Activated naive CD4-positive, alpha-beta T cell (primary cell): ENCODE measurements around the gene MCM9.

Experiments used
- DNase-seq, 4 experiments: peaks; one replicate each; lab custom pipeline; 2025; lab: John Stamatoyannopoulos, UW

Gene MCM9

DNA sequence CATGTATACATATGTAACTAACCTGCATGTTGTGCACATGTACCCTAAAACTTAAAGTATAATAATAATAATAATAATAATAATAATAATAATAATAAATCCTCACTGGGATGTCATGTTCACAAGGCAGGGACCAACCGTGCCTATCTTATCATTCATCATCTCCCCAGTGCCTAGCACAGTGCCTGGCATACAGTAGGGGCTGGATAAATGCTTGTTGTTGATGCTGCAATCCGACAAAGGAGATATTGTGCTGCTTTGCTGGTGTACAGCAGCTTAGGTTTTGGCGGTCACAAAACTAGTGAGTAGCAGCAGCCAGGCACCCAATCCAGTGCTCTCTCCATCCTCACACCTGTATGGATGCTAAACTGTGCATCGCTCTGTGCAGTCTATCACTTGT, 135.1 kb downstream of the MCM9 start:
- DNase-seq: no peak

DNA sequence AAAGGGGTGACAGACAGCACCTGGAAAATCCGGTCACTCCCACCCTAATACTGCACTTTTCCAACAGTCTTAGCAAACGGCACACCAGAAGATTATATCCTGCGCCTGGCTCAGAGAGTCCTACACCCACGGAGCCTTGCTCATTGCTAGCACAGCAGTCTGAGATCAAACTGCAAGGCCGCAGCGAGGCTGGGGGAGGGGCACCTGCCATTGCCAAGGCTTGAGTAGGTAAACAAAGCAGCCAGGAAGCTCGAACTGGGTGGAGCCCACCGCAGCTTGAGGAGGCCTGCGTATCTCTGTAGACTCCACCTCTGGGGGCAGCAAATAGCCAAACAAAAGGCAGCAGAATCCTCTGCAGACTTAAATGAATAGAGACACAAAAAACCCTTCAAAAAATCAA, 138.4 kb downstream of the MCM9 start:
- peak in 2 of 4 experiments; percentile 70 to 74 for DNase-seq

- no peak for DNase-seq
These were observed 143.5 kb downstream of the MCM9 start for GRCh38 chr6:118791499-118791898.

- DNase-seq: no peak
These were observed 145.0 kb downstream of the MCM9 start for GRCh38 chr6:118789954-118790353.

DNA sequence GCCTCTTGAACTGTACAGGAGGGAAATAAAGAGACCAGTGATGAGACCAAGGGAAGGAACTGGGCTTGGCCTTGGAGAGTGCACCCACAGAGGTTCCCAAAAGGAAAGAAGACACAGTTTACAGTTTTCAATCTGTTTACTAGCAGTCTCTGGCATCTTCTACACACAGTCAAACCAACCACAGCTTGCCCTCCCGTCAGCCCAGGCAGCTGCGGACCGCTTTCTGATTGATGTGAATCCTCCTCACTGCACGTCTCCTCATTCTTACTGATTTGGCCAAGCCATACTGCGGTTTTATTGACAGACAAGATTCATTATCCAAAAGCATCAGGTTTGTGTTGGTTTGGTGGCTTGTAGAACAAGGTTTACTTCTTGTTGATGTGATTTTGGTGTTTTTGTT, 145.5 kb downstream of the MCM9 start:
- DNase-seq: no peak

GRCh38 chr6:118788702-118789101, 146.3 kb downstream of the MCM9 start:
- no peak for DNase-seq

GRCh38 chr6:118787724-118788423, 147.1 kb downstream of the MCM9 start:
- no peak for DNase-seq

- no peak for DNase-seq
These were observed 148.1 kb downstream of the MCM9 start for GRCh38 chr6:118786596-118787453.

- no peak for DNase-seq
These were observed 149.4 kb downstream of the MCM9 start for GRCh38 chr6:118785601-118786000.

DNA sequence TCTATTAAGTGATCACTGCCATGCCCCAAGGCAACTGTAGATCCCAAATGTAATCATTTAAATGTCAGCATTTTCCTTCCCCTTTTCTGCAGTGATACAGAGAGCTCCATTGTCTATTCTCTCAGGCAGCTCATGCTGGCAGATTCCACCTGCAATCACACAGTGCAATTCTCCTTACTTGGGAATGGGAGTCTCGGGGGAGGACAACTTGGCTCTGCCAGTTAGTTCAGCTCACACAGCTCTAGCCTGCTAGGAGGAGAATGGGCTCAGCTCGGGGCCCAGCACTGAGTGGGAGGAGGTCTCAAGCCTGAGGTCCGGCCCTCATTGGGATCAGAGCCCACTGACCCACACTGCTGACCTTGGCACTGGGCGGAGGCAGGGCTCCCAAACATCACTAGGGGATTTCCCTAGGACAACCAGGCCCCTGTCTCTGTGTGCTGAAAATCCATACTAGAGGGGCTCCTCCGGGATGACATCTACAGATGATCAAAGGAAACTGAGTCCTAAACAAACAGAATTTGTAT, 150.3 kb downstream of the MCM9 start:
- DNase-seq: no peak

DNA sequence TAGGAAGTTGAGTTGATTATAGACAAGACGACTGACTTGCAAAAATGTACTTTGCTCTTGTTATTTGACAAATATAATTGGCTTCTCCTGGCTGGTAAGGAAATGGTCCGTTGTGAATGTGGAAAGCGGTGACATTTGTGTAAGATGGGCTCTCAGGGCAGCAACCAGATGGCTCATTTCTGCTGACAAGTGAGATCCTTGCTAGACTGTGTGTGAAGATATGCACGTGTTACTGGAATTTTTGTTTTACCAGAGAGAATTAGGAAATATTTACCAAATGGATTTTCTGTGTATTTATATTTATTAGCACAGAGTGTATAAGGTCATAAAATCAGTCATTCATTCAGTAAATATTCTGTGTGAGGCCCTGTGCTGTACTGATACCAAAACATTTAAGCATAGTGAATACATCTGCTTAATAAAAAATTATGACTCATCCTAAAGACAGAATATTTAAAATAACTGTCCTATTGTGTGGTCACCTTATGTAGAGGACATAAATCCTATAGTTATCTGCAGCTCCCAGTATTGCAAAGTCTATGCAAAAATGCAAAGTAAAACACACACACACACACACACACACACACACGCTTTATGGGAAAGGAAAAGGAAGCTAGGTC, 150.9 kb downstream of the MCM9 start:
- no peak for DNase-seq

DNA sequence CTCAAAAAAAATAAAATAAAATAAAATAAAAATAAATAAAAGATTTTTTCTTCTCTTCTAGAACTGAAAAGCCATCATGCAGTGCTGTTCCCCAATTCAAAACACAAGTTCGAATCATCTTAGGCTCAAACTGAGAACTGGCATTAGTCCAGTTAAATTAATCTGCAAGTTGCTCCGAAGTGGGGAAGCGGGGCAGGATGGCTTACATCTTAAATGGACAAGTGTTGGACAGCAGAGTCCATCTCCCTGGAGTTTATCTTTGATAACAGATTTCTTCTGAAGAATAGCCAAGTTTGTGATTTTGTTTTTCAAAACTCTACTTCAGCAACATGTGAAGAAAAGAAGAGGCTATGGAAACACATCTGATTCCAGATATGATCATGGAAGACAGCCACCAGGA, 152.3 kb downstream of the MCM9 start:
- no peak for DNase-seq

- DNase-seq: no peak
These were observed 153.1 kb downstream of the MCM9 start for GRCh38 chr6:118781897-118782296.

GRCh38 chr6:118780668-118781067, 154.3 kb downstream of the MCM9 start:
- DNase-seq: no peak

DNA sequence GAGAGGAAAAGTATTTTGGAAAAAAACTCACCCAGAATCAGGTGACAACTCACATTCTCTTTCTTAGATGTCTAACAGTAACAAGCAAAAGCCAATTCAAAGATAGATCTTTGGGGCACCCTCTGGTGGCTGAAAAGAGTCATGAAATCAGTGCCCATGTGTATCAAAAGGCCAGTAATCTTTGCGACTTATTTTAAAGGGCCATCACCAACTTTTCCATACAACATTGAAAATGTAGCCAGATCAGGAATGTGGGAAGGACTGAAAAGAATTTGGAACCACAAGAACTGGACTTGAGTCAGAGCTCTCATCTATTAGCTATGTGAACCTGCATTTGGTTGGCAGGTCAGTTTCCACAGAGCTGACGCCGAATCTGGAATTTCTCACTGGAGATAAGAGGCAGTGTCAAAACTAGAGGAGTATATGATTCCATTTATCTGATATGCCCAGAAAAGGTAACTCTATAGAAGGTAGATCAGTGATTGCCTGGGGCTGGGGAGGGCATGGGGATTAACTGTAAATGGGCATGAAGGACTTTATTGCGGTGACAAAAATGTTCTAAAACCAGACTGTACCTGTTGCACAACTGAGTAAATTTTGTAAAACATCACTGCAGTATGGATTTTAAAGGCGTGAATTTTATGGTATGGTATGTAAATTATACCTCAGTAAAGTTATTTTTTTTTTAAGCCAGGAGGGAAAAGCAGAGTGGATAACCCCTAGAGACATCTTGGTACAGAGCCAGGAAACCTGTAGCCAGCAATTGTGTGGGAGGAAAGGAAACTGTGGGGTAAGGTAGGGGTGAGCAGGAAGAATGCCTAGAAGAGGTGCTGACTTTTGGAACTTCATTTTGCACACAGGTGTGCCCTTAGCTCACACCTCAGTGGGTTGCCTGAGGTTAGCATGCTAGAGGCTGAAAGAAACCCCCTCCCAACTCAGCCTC, 158.1 kb downstream of the MCM9 start:
- peak in 2 of 4 experiments; percentile 26 to 36 for DNase-seq

DNA sequence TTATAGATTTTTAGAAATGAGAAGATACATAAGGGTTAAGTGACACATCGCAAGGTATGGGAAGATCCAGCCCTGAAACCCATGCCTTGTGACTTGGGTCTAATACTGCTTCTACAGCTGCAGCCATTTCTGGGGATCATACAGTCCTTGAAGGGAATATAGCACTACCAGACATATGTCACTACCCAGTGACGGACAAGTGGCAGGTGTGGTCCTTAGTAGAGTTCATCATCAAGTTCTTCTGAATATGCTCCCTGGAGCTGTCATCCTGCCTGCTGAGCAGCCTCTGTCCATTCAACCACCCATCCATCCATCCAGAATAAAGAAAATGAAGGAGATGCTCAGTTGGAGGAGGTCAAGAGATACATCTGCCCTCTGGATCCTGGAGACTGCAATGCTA, 159.6 kb downstream of the MCM9 start:
- DNase-seq: no peak

DNA sequence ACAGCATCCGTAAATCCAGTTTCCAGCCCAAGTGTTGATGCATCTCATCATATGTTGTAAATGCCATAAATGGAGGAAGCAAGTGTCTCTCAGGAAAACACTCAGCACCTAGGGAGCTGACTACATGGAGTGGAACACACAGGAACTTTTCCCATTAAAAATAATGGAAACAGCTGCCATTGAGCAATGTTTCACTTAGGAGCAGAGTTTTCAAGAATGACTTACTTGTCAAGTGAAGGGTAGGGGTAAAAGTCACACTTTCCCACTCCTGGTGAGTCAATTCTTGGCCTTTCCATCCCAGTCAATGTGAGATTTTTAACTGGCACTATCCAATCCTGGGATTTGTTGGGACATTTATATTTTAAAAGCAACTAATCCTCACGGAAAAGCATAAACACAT, 160.4 kb downstream of the MCM9 start:
- DNase-seq: no peak

DNA sequence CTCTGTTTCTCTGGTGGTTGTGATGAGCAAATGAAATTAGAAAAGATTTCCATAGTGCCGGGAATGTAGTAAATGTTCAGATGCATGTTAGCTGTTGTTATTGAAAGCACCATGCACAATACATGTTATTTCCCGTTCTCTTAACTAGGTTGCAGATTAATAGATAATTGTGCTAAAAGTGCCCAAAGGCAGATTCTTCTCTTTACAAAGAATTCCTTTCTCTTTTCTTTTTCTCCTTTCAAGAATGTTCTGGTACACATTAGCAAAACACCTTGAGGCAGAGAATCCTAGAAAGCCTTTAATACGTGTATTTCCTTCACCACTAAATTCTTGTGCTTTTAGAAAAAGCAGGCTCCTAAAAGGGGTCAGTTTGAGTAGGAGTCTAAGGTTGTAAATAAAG, 162.1 kb downstream of the MCM9 start:
- no peak for DNase-seq

GRCh38 chr6:118771253-118771652, 163.7 kb downstream of the MCM9 start:
- no peak for DNase-seq

DNA sequence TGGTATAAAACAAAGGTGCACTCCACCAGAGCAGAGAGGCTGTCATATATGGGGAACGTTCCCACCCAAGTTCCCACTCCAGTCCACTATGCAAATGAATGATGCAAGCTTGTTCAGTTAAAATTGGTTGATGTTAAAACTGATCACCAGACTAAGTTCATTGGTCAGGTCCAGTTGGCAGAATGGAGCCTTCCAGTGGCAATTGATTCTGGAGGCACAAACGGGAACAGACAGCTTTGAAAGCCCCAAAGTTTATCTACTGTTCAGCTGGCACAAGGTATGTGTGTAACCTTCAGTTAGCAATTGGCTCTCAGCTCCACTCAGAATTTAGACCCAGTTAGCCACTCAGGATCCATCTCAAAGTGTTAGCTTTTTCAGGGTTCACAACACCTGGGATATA, 164.1 kb downstream of the MCM9 start:
- DNase-seq: no peak

GRCh38 chr6:118770112-118770788, 164.7 kb downstream of the MCM9 start:
- DNase-seq: no peak
